Activated gamma-delta T cell treated with Interleukin-2 at 50 U/mL for 16 hours (primary cell): Measurements from ENCODE around the gene SCO2.

Experiments used
- DNase-seq: peaks from one replicate; pipeline ENCODE4 v3.0.0-alpha.2; 2020

Gene SCO2

GRCh38 chr22:50473855-50474671, 51.3 kb downstream of the SCO2 start:
- DNase-seq = no peak
